ENCODE measurements around the gene KLHL24. TPM values are rescaled to one million over a fixed set of nuclear protein-coding genes. Genes with fewer than 3 reads are reported as not detected.
"Not testable (repeated sequence)": the region's sequence is repeated elsewhere in the genome, so short reads cannot be mapped to it uniquely, and the experiment has no call there.

The KLHL24 gene, protein sequence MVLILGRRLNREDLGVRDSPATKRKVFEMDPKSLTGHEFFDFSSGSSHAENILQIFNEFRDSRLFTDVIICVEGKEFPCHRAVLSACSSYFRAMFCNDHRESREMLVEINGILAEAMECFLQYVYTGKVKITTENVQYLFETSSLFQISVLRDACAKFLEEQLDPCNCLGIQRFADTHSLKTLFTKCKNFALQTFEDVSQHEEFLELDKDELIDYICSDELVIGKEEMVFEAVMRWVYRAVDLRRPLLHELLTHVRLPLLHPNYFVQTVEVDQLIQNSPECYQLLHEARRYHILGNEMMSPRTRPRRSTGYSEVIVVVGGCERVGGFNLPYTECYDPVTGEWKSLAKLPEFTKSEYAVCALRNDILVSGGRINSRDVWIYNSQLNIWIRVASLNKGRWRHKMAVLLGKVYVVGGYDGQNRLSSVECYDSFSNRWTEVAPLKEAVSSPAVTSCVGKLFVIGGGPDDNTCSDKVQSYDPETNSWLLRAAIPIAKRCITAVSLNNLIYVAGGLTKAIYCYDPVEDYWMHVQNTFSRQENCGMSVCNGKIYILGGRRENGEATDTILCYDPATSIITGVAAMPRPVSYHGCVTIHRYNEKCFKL
- total RNA-seq (111 TPM), polyA plus RNA-seq (16.2 TPM)

DNA sequence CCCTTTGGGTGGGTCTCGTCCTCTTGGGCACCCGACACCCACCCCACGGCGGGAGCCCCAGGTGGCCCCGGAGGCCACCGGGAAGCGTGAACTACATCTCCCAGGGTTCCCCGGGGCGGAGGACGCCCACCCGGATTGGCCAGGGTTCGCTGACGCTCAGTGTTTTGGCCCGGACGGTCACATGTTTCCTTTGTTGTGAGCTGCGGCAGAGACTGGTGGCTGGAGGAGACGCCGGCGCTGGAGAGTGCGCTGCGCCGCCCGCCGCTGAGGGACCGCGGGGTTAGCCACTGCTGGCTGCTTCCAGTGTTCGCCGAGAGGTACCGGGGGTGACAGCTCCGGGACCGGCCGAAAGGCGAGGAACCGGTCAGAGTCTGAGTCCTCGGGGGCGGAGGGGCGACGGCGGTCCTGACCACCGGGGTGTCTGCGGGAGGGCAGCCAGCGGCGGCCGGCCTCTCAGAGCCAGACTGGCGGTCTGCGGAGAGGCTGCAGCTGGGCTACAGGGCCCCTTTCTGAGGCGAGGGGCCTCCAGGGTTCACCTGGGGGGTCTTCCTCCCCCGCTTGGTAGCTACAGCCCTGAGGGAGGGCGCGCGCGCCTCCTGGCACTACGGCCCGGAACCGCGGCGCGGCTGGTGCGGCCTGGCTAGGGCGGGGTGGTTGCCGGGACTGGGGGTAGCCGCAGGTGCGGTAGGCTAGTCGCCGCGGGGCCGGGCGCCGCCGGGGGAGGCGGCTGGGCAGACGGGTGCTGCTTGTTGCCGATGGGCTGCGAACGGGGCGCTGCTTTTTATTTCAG, at the start of gene KLHL24:
Gene KLHL24 (plus strand): TSS at position 193 of the 790 bp plus-strand sequence. CDS start 14,734 bp downstream, outside the sequence.
- Histone ChIP-seq H3K36me3 (ENCODE audit: insufficient read depth) (no peaks in the 10 kb centered on the region), H3K4me1 (ENCODE audit: insufficient read depth) (peaks cover 2% of the 10 kb centered on the region), H3K27ac (ENCODE audit: low read depth) (peak within 1 kb of the TSS; percentile 100), H3K4me3 (ENCODE audit: low read depth, low read length) (peak within 1 kb of the TSS; percentile 99)
- peak; percentile 90 for DNase-seq (ENCODE audit: extremely low spot score)
- WGBS: under 1% methylated on average over 76 of the region's 76 CpGs

DNA sequence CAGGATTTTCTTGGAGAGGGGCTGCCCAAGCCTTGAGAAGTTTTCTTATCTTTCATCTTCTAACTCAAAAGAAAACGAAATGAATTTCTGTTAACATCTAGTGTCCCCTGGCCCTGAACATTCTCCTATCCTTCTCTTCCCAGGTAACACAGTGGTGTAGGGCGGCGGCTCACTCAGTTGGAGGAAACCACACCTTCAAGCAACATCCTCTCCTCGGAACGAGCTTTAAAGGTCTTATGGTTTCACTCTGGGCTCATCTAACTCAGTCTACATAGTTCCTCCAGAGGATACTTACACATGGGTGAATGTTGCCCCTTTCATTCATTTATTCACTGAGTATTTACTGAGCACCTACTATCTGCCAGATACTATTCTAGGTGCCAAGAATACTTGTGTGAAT, 48.9 kb upstream of the KLHL24 start:
- 85% methylated on average over 5 of the region's 5 CpGs for WGBS
- H3K4me3 ChIP-seq (ENCODE audit: low read depth, low read length): no peak overlapping the region
- H3K27ac ChIP-seq (ENCODE audit: low read depth): no peak overlapping the region
- H3K36me3 ChIP-seq (ENCODE audit: insufficient read depth): no peaks in the 10 kb centered on the region
- H3K4me1 ChIP-seq (ENCODE audit: insufficient read depth): no peaks in the 10 kb centered on the region
- DNase-seq (ENCODE audit: extremely low spot score): no peak

- Histone ChIP-seq H3K36me3 (ENCODE audit: insufficient read depth) (no peaks in the 10 kb centered on the region), H3K27ac (ENCODE audit: low read depth) (no peak overlapping the region), H3K4me1 (ENCODE audit: insufficient read depth) (no peaks in the 10 kb centered on the region), H3K4me3 (ENCODE audit: low read depth, low read length) (no peak overlapping the region)
- WGBS: 76% methylated on average over 2 of the region's 2 CpGs
- no peak for DNase-seq (ENCODE audit: extremely low spot score)
Observed at GRCh38 chr3:183587336-183587735, 48.1 kb upstream of the KLHL24 start.

DNA sequence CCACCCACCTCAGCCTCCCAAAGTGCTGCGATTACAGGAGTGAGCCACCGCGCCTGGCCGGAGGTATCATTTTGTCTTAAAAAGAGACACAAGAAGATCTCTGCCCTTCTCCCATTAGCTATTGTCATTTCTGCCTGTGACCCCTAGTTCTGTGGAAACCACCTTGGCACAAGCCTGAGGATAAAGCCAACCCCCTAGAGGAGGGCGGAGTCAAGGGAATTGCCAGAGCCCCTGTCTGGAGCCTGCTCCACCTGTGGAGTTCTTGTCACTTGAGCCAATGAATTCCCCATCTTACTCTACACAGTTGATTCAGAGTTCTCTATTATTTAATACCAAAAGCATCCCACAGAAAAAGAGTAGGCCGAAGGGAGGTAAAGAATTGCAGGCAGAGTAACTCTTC, 45.0 kb upstream of the KLHL24 start:
- 97% methylated on average over 6 of the region's 6 CpGs for WGBS
- H3K27ac ChIP-seq (ENCODE audit: low read depth): no peak overlapping the region
- no peak overlapping the region for H3K4me3 ChIP-seq (ENCODE audit: low read depth, low read length)
- H3K4me1 ChIP-seq (ENCODE audit: insufficient read depth): no peaks in the 10 kb centered on the region
- no peak for DNase-seq (ENCODE audit: extremely low spot score)
- H3K36me3 ChIP-seq (ENCODE audit: insufficient read depth): no peaks in the 10 kb centered on the region

DNA sequence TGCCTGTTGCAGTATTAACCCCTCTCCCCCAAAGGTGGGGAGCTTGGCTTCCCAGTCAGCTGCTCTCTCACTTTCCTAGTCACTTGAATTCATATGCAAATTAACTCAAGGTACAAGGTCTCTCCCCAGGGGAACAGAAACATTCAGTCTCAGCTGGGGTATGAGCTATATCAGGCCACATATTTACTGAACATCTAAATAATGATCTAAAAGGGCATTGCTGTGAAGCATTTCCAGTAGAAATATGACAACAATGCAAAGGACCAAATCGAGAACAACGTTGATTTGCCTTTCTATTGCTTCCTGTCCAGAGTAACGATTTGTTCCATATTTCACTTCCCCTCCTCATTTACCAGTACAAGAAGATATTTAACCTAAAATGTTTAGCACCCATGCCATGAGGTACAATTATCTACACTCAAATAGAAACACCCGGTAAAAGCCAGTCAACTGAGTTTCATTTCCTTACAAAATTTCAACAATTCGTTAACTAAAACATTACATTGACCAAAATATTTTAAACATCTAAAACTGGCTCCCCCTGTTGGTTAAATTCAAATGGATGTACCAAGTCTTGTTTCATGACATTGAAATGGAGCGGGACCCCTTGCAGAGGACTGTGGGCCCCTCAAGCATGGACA, 43.4 kb upstream of the KLHL24 start:
- Histone ChIP-seq H3K4me1 (ENCODE audit: insufficient read depth) (no peaks in the 10 kb centered on the region), H3K4me3 (ENCODE audit: low read depth, low read length) (no peak overlapping the region), H3K36me3 (ENCODE audit: insufficient read depth) (no peaks in the 10 kb centered on the region), H3K27ac (ENCODE audit: low read depth) (no peak overlapping the region)
- no peak for DNase-seq (ENCODE audit: extremely low spot score)
- WGBS: 61% methylated on average over 6 of the region's 6 CpGs

DNA sequence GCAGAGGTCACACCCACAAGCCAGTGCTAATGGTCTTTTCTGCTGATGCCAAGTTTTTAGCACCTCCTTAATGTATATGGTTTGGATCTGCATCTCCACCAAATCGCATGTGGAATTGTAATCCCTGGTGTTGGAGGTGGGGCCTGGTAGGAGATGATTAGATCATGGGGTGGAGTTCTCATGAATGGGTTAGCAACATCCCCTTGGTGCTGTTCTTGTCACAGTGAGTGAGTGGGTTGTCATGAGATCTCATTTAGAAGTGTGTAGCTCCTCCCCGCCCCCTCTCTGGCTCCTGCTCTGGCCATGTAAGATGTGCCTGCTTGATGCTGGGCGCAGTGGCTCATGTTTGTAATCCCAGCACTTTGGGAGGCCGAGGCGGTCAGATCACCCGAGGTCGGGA, 42.6 kb upstream of the KLHL24 start:
- Histone ChIP-seq H3K36me3 (ENCODE audit: insufficient read depth) (no peaks in the 10 kb centered on the region), H3K4me3 (ENCODE audit: low read depth, low read length) (no peak overlapping the region), H3K27ac (ENCODE audit: low read depth) (no peak overlapping the region), H3K4me1 (ENCODE audit: insufficient read depth) (no peaks in the 10 kb centered on the region)
- DNase-seq (ENCODE audit: extremely low spot score): no peak
- 94% methylated on average over 7 of the region's 7 CpGs for WGBS

DNA sequence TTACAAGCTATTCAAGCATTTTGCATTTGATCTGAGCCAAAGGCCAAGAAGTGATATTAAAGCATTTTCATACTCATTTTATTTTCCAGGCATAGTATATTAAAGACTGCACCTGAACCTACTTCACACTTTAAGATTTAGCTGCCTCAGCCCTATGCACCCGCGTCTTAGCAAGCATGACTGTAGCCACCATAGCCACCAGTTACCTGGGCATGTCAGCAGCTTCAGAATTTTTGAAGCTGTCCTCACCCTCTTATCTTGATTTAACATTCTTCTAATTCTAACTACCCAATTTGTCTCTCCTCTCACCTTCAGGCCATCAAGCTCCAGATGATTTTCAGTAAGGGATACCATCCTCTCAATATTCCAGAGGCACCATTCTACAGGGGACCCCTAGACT, 40.8 kb upstream of the KLHL24 start:
- 100% methylated on average over 2 of the region's 2 CpGs for WGBS
- Histone ChIP-seq H3K4me3 (ENCODE audit: low read depth, low read length) (no peak overlapping the region), H3K27ac (ENCODE audit: low read depth) (no peak overlapping the region), H3K4me1 (ENCODE audit: insufficient read depth) (no peaks in the 10 kb centered on the region), H3K36me3 (ENCODE audit: insufficient read depth) (no peaks in the 10 kb centered on the region)
- DNase-seq (ENCODE audit: extremely low spot score): no peak

GRCh38 chr3:183597959-183598358, 37.5 kb upstream of the KLHL24 start:
- 52% methylated on average over 1 of the region's 1 CpG for WGBS
- Histone ChIP-seq H3K36me3 (ENCODE audit: insufficient read depth) (no peaks in the 10 kb centered on the region), H3K4me3 (ENCODE audit: low read depth, low read length) (no peak overlapping the region), H3K4me1 (ENCODE audit: insufficient read depth) (no peaks in the 10 kb centered on the region), H3K27ac (ENCODE audit: low read depth) (no peak overlapping the region)
- DNase-seq (ENCODE audit: extremely low spot score): no peak

- not testable (repeated sequence) for H3K4me3 ChIP-seq (ENCODE audit: low read depth, low read length); H3K27ac ChIP-seq (ENCODE audit: low read depth); H3K36me3 ChIP-seq (ENCODE audit: insufficient read depth); DNase-seq (ENCODE audit: extremely low spot score); H3K4me1 ChIP-seq (ENCODE audit: insufficient read depth)
- 95% methylated on average over 6 of the region's 6 CpGs for WGBS
Observed at GRCh38 chr3:183611326-183611725, 24.1 kb upstream of the KLHL24 start.

DNA sequence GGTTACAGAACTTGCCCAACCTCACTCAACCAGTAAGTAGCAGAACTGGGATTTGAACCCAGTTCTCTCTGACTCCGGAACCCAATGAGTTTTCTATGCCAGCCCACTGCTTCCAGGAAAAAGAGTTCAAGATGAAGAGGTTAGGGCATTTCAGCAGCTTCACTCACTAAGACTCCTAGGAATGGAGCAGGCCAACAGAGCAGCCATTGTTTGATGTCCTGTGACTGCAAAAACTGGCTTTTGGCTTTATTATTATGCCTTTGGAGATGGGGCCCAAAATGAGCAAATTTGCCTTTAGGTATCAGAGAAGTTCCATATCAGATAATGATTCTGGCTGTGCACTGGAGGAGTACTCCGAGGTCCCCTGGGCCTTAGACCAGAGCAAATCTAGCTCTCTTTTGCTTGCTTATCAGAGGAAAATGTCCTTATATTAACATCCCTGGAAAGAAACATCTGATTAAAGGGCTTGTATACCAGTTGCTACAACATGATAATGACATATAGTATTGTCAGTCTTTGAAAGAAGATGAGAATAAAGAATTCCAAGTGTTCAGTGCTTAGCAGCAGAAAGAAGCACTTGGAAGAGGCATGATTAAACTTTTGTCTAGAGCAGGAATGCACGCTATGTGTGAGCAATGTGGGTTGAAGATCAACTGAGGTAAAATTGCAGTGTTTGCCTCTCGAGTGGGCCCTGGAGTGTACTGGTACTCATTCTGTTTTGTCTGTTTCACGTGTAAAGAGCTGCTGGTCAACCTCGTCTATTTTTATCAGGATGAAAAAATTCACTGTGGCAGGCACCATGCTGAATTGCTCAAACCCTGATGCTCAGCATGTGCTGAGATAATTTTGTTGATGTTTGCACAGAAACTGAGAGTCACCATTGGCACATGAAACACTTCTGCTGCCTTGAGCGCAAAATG, 21.8 kb upstream of the KLHL24 start:
- H3K27ac ChIP-seq (ENCODE audit: low read depth): no peak overlapping the region
- no peak for DNase-seq (ENCODE audit: extremely low spot score)
- H3K4me1 ChIP-seq (ENCODE audit: insufficient read depth): no peaks in the 10 kb centered on the region
- 58% methylated on average over 7 of the region's 7 CpGs for WGBS
- no peak overlapping the region for H3K4me3 ChIP-seq (ENCODE audit: low read depth, low read length)
- no peaks in the 10 kb centered on the region for H3K36me3 ChIP-seq (ENCODE audit: insufficient read depth)

GRCh38 chr3:183618542-183618941, 16.9 kb upstream of the KLHL24 start:
- Histone ChIP-seq H3K36me3 (ENCODE audit: insufficient read depth) (no peaks in the 10 kb centered on the region), H3K27ac (ENCODE audit: low read depth) (no peak overlapping the region), H3K4me3 (ENCODE audit: low read depth, low read length) (no peak overlapping the region), H3K4me1 (ENCODE audit: insufficient read depth) (no peaks in the 10 kb centered on the region)
- DNase-seq (ENCODE audit: extremely low spot score): no peak
- WGBS: 92% methylated on average over 2 of the region's 2 CpGs

GRCh38 chr3:183619010-183619409, 16.4 kb upstream of the KLHL24 start:
- no peaks in the 10 kb centered on the region for H3K4me1 ChIP-seq (ENCODE audit: insufficient read depth)
- H3K4me3 ChIP-seq (ENCODE audit: low read depth, low read length): no peak overlapping the region
- H3K36me3 ChIP-seq (ENCODE audit: insufficient read depth): no peaks in the 10 kb centered on the region
- no peak overlapping the region for H3K27ac ChIP-seq (ENCODE audit: low read depth)
- 78% methylated on average over 4 of the region's 4 CpGs for WGBS
- DNase-seq (ENCODE audit: extremely low spot score): no peak

Data from urinary bladder (tissue), 4 donors.